HEK293 (cell line): ENCODE results near the gene WDHD1.

Experiments used
- EGR2 ChIP-seq: fragments of 450-650 bp; formaldehyde crosslinking; IDR thresholded peaks from 2 replicates; pipeline ENCODE4 v1.5.1; 2016; ENCODE audit warnings: low read depth, missing biosample characterization, missing genetic modification characterization
- HOXD13 ChIP-seq: sonication (generic); formaldehyde crosslinking; IDR thresholded peaks from 2 replicates; pipeline ENCODE4 v1.8.0; 2022; ENCODE audit warnings: missing genetic modification reagents, borderline replicate concordance
- IKZF3 ChIP-seq: fragments of 450-650 bp; IDR thresholded peaks from 2 replicates; pipeline ENCODE4 v1.5.0; 2018; ENCODE audit warnings: missing biosample characterization, mild to moderate bottlenecking, missing genetic modification characterization, moderate library complexity
- KLF1 ChIP-seq: fragments of 450-650 bp; formaldehyde crosslinking; IDR thresholded peaks from 2 replicates; pipeline ENCODE4 v1.5.1; 2016; ENCODE audit warnings: missing biosample characterization, missing genetic modification characterization
- PRDM10 ChIP-seq: fragments of 450-650 bp; formaldehyde crosslinking; IDR thresholded peaks from 2 replicates; pipeline ENCODE4 v1.5.1; 2016; ENCODE audit warnings: missing biosample characterization, missing genetic modification characterization
- SETDB1 ChIP-seq: IDR thresholded peaks from one replicate; pipeline ENCODE4 v1.6.1; 2017; ENCODE audit warnings: mild to moderate bottlenecking, low read length, moderate library complexity, mixed read lengths; ENCODE audit not compliant: insufficient read length
- SP2 ChIP-seq: fragments of 450-650 bp; formaldehyde crosslinking; IDR thresholded peaks from 2 replicates; pipeline ENCODE4 v1.5.1; 2016; ENCODE audit warnings: missing biosample characterization, missing genetic modification characterization
- SP3 ChIP-seq: fragments of 450-650 bp; formaldehyde crosslinking; IDR thresholded peaks from 2 replicates; pipeline ENCODE4 v1.5.1; 2016; ENCODE audit warnings: missing biosample characterization, missing genetic modification characterization
- TRIM28 ChIP-seq: IDR thresholded peaks from 2 replicates; pipeline ENCODE4 v1.6.1; 2011; ENCODE audit warnings: low read length, control low read depth, borderline replicate concordance
- WT1 ChIP-seq: fragments of 450-650 bp; formaldehyde crosslinking; IDR thresholded peaks from 2 replicates; pipeline ENCODE4 v1.5.1; 2016; ENCODE audit warnings: missing biosample characterization, missing genetic modification characterization
- ZBTB48 ChIP-seq: fragments of 450-650 bp; formaldehyde crosslinking; IDR thresholded peaks from 2 replicates; pipeline ENCODE4 v1.5.1; 2016; ENCODE audit warnings: missing biosample characterization, missing genetic modification characterization
- ZFP37 ChIP-seq: fragments of 450-650 bp; formaldehyde crosslinking; IDR thresholded peaks from 2 replicates; pipeline ENCODE4 v1.5.1; 2016; ENCODE audit warnings: missing biosample characterization, missing genetic modification characterization
- ZNF140 ChIP-seq: fragments of 450-650 bp; formaldehyde crosslinking; IDR thresholded peaks from 2 replicates; pipeline ENCODE4 v1.5.1; 2016; ENCODE audit warnings: missing biosample characterization, missing genetic modification characterization
- ZNF146 ChIP-seq: fragments of 450-650 bp; formaldehyde crosslinking; IDR thresholded peaks from 2 replicates; pipeline ENCODE4 v1.5.1; 2016; ENCODE audit warnings: missing biosample characterization, missing genetic modification characterization
- ZNF175 ChIP-seq: fragments of 450-650 bp; formaldehyde crosslinking; IDR thresholded peaks from 2 replicates; pipeline ENCODE4 v1.5.1; 2016; ENCODE audit warnings: missing biosample characterization, missing genetic modification characterization
- ZNF184 ChIP-seq: fragments of 450-650 bp; IDR thresholded peaks from 2 replicates; pipeline ENCODE4 v1.5.1; 2018; ENCODE audit warnings: missing biosample characterization, mild to moderate bottlenecking, missing genetic modification characterization
- ZNF2 ChIP-seq: fragments of 450-650 bp; formaldehyde crosslinking; IDR thresholded peaks from 2 replicates; pipeline ENCODE4 v1.5.1; 2016; ENCODE audit warnings: missing biosample characterization, missing genetic modification characterization
- ZNF214 ChIP-seq: fragments of 450-650 bp; formaldehyde crosslinking; IDR thresholded peaks from 2 replicates; pipeline ENCODE4 v1.5.1; 2017; ENCODE audit warnings: missing biosample characterization, mild to moderate bottlenecking, missing genetic modification characterization, borderline replicate concordance
- ZNF221 ChIP-seq: fragments of 450-650 bp; formaldehyde crosslinking; IDR thresholded peaks from 2 replicates; pipeline ENCODE4 v1.5.1; 2017; ENCODE audit warnings: missing biosample characterization, missing genetic modification characterization, borderline replicate concordance
- ZNF223 ChIP-seq: fragments of 450-650 bp; formaldehyde crosslinking; IDR thresholded peaks from 2 replicates; pipeline ENCODE4 v1.5.1; 2016; ENCODE audit warnings: missing biosample characterization, missing genetic modification characterization
- ZNF239 ChIP-seq: fragments of 450-650 bp; formaldehyde crosslinking; IDR thresholded peaks from 2 replicates; pipeline ENCODE4 v1.5.1; 2016; ENCODE audit warnings: missing biosample characterization, missing genetic modification characterization
- ZNF302 ChIP-seq: fragments of 450-650 bp; formaldehyde crosslinking; IDR thresholded peaks from 2 replicates; pipeline ENCODE4 v1.5.1; 2016; ENCODE audit warnings: missing biosample characterization, missing genetic modification characterization, low read depth
- ZNF335 ChIP-seq: fragments of 450-650 bp; formaldehyde crosslinking; conservative IDR thresholded peaks from 2 replicates; pipeline ENCODE4 v1.5.1; 2016; ENCODE audit warnings: missing biosample characterization, missing genetic modification characterization
- ZNF366 ChIP-seq: fragments of 450-650 bp; formaldehyde crosslinking; conservative IDR thresholded peaks from 2 replicates; pipeline ENCODE4 v1.5.1; 2016; ENCODE audit warnings: missing biosample characterization, missing genetic modification characterization
- ZNF37A ChIP-seq: fragments of 450-650 bp; IDR thresholded peaks from 2 replicates; pipeline ENCODE4 v1.5.1; 2018; ENCODE audit warnings: missing biosample characterization, missing genetic modification characterization
- ZNF391 ChIP-seq: fragments of 450-650 bp; formaldehyde crosslinking; IDR thresholded peaks from 2 replicates; pipeline ENCODE4 v1.5.1; 2016; ENCODE audit warnings: low read depth, missing biosample characterization, missing genetic modification characterization, borderline replicate concordance
- ZNF501 ChIP-seq: fragments of 450-650 bp; formaldehyde crosslinking; IDR thresholded peaks from 2 replicates; pipeline ENCODE4 v1.5.1; 2016; ENCODE audit warnings: missing biosample characterization, missing genetic modification characterization
- ZNF529 ChIP-seq: fragments of 450-650 bp; formaldehyde crosslinking; IDR thresholded peaks from 2 replicates; pipeline ENCODE4 v1.5.1; 2017; ENCODE audit warnings: missing genetic modification characterization, missing biosample characterization; ENCODE audit not compliant: insufficient replicate concordance
- ZNF596 ChIP-seq: fragments of 450-650 bp; IDR thresholded peaks from 2 replicates; pipeline ENCODE4 v1.5.0; 2018; ENCODE audit warnings: missing biosample characterization, mild to moderate bottlenecking, missing genetic modification characterization, moderate library complexity
- ZNF610 ChIP-seq: fragments of 450-650 bp; formaldehyde crosslinking; IDR thresholded peaks from 2 replicates; pipeline ENCODE4 v1.5.1; 2016; ENCODE audit warnings: missing biosample characterization, missing genetic modification characterization, borderline replicate concordance
- ZNF626 ChIP-seq: fragments of 450-650 bp; sonication (Bioruptor Pico); formaldehyde crosslinking; IDR thresholded peaks from 2 replicates; pipeline ENCODE4 v1.5.1; 2018; ENCODE audit warnings: missing biosample characterization, missing genetic modification characterization, inconsistent platforms
- ZNF629 ChIP-seq: fragments of 450-650 bp; formaldehyde crosslinking; IDR thresholded peaks from 2 replicates; pipeline ENCODE4 v1.5.1; 2017; ENCODE audit warnings: missing biosample characterization, missing genetic modification characterization
- ZNF639 ChIP-seq: fragments of 450-650 bp; formaldehyde crosslinking; IDR thresholded peaks from 2 replicates; pipeline ENCODE4 v1.5.1; 2016; ENCODE audit warnings: missing biosample characterization, missing genetic modification characterization
- ZNF664 ChIP-seq: fragments of 450-650 bp; formaldehyde crosslinking; IDR thresholded peaks from 2 replicates; pipeline ENCODE4 v1.5.1; 2016; ENCODE audit warnings: missing biosample characterization, missing genetic modification characterization
- ZNF704 ChIP-seq: fragments of 450-650 bp; formaldehyde crosslinking; IDR thresholded peaks from 2 replicates; pipeline ENCODE4 v1.5.1; 2016; ENCODE audit warnings: missing biosample characterization, missing genetic modification characterization
- ZNF837 ChIP-seq: fragments of 450-650 bp; formaldehyde crosslinking; IDR thresholded peaks from 2 replicates; pipeline ENCODE4 v1.5.1; 2016; ENCODE audit warnings: missing biosample characterization, missing genetic modification characterization
- ZNF843 ChIP-seq: fragments of 450-650 bp; formaldehyde crosslinking; IDR thresholded peaks from 2 replicates; pipeline ENCODE4 v1.5.1; 2016; ENCODE audit warnings: missing biosample characterization, missing genetic modification characterization

Gene WDHD1

GRCh38 chr14:55026793-55027561 is at the start of gene WDHD1, which contains the start of gene SOCS4 (continued):
- TF ChIP-seq ZNF501 (tag by site-specific recombination) (peak; percentile 83; the same call in 1 of the 2 replicates), HOXD13 (no peak), ZNF302 (tag by site-specific recombination) (no peak), EGR2 (tag by site-specific recombination) (peak; percentile 69), ZNF843 (tag by site-specific recombination) (peak; percentile 53), ZNF37A (tag by site-specific recombination) (no peak), WT1 (tag by site-specific recombination) (peak; percentile 74), ZNF529 (no peak), ZNF184 (tag by site-specific recombination) (0 out of 2 replicates have a peak, but pooled peaks have one; percentile 29), ZNF223 (tag by site-specific recombination) (no peak), IKZF3 (tag by site-specific recombination) (peak; percentile 70), ZNF610 (tag by site-specific recombination) (0 out of 2 replicates have a peak, but pooled peaks have one; percentile 57), ZNF221 (tag by site-specific recombination) (no peak), ZNF175 (tag by site-specific recombination) (no peak), ZNF626 (tag by site-specific recombination) (no peak), ZNF629 (peak; percentile 87), ZNF239 (tag by site-specific recombination) (no peak), TRIM28 (peak; percentile 89; the same call in 1 of the 2 replicates), ZNF639 (no peak), ZBTB48 (tag by site-specific recombination) (peak; percentile 80), ZFP37 (tag by site-specific recombination) (peak; percentile 25; the same call in 1 of the 2 replicates), ZNF391 (0 out of 2 replicates have a peak, but pooled peaks have one; percentile 43), ZNF664 (tag by site-specific recombination) (no peak), ZNF146 (tag by site-specific recombination) (peak; percentile 21; the same call in 1 of the 2 replicates), ZNF214 (tag by site-specific recombination) (no peak), ZNF140 (tag by site-specific recombination) (no peak), SETDB1 (no peak), ZNF2 (tag by site-specific recombination) (peak; percentile 76), ZNF837 (tag by site-specific recombination) (no peak), KLF1 (tag by site-specific recombination) (peak; percentile 71; the same call in 1 of the 2 replicates), SP2 (tag by site-specific recombination) (peak; percentile 84), ZNF596 (tag by site-specific recombination) (0 out of 2 replicates have a peak, but pooled peaks have one; percentile 27), PRDM10 (tag by site-specific recombination) (peak; percentile 86), ZNF335 (tag by site-specific recombination) (peak; percentile 81), ZNF704 (tag by site-specific recombination) (peak; percentile 76; the same call in 1 of the 2 replicates), SP3 (tag by site-specific recombination) (peak; percentile 60), ZNF366 (tag by site-specific recombination) (peak; percentile 77)
